HG03095 (cell line): ENCODE data around the gene NCF4.

Experiments
- ATAC-seq: cut with Tn5 transposase; IDR thresholded peaks from one replicate; pipeline ENCODE4 v1.9.1; 2021; ENCODE audit warnings: moderate library complexity; ENCODE audit not compliant: unreplicated experiment

The NCF4 gene

GRCh38 chr22:36863979-36864378 is 3.2 kb downstream of the NCF4 start:
- ATAC-seq = no peak

GRCh38 chr22:36864454-36865215 is 3.8 kb downstream of the NCF4 start:
- ATAC-seq = no peak

- ATAC-seq = no peak
Observed at GRCh38 chr22:36865346-36865745, 4.5 kb downstream of the NCF4 start.

- no peak for ATAC-seq
Observed at GRCh38 chr22:36867695-36868094, 6.9 kb downstream of the NCF4 start.

- no peak for ATAC-seq
Observed at GRCh38 chr22:36868546-36869181, 7.9 kb downstream of the NCF4 start.

- ATAC-seq = no peak
Observed at GRCh38 chr22:36870250-36870649, 9.4 kb downstream of the NCF4 start.

- ATAC-seq = no peak
Observed at GRCh38 chr22:36871669-36872081, 10.9 kb downstream of the NCF4 start.

GRCh38 chr22:36872084-36872483 is 11.3 kb downstream of the NCF4 start:
- ATAC-seq = no peak

- ATAC-seq = no peak
Observed at GRCh38 chr22:36872866-36873498, 12.2 kb downstream of the NCF4 start.

GRCh38 chr22:36873614-36874308 is 13.0 kb downstream of the NCF4 start:
- ATAC-seq = peak; percentile 55

GRCh38 chr22:36874309-36874696 is 13.5 kb downstream of the NCF4 start:
- no peak for ATAC-seq

- ATAC-seq = no peak
Observed at GRCh38 chr22:36874736-36875135, 13.9 kb downstream of the NCF4 start.

- no peak for ATAC-seq
Observed at GRCh38 chr22:36875741-36876140, 14.9 kb downstream of the NCF4 start.

- ATAC-seq = no peak
Observed at GRCh38 chr22:36879775-36880174, 19.0 kb downstream of the NCF4 start.

GRCh38 chr22:36881504-36882245 is 20.9 kb downstream of the NCF4 start:
- no peak for ATAC-seq

GRCh38 chr22:36884349-36885158 is 23.7 kb downstream of the NCF4 start:
- ATAC-seq = no peak

- no peak for ATAC-seq
Observed at GRCh38 chr22:36885474-36885873, 24.7 kb downstream of the NCF4 start.

- no peak for ATAC-seq
Observed at GRCh38 chr22:36886016-36886415, 25.2 kb downstream of the NCF4 start.

GRCh38 chr22:36887162-36887561 is 26.4 kb downstream of the NCF4 start:
- ATAC-seq = no peak

- no peak for ATAC-seq
Observed at GRCh38 chr22:36891646-36892045, 30.8 kb downstream of the NCF4 start.
